Posterior cingulate gyrus (tissue), 11 donors: Measurements from ENCODE around the gene OSTC.
"Not testable (repeated sequence)": the region's sequence is repeated elsewhere in the genome, so short reads cannot be mapped to it uniquely, and the experiment has no call there.

Experiments
- DNase-seq, 10 donors: peaks; one replicate each; pipeline versions ENCODE4 v3.0.0 to v3.0.0-alpha.2; 2020 to 2021; ENCODE audit warnings: mixed read lengths in 3 of 10
- intact Hi-C: fragments of 100-400 bp; cut with DNase I; formaldehyde crosslinking; loops from one replicate; pipeline ENCODE4 v1.15.1; 2023

Gene OSTC

GRCh38 chr4:108709234-108709633, 58.8 kb downstream of the OSTC start:
- intact Hi-C loops: no loop called here

GRCh38 chr4:108709722-108710121, 59.3 kb downstream of the OSTC start:
- no peak for DNase-seq
- intact Hi-C loops: no loop called here

More at GRCh38 chr4:108709234-108709633, 58.8 kb downstream of the OSTC start:
- no peak for DNase-seq

- intact Hi-C loops, DNase-seq: not testable (repeated sequence)
Observed at GRCh38 chr4:108710578-108710977, 60.2 kb downstream of the OSTC start.

- no peak for DNase-seq
- intact Hi-C loops: no loop called here
Observed at GRCh38 chr4:108714880-108715279, 64.5 kb downstream of the OSTC start.

- DNase-seq: no peak
- intact Hi-C loops: no loop called here
Observed at GRCh38 chr4:108716340-108716739, 65.9 kb downstream of the OSTC start.

GRCh38 chr4:108717386-108717785, 67.0 kb downstream of the OSTC start:
- DNase-seq: no peak
- intact Hi-C loops: no loop called here
